HL-60 (cell line): ENCODE measurements around the gene SRP9.

Experiments used
- CTCF ChIP-seq: IDR thresholded peaks from one replicate; pipeline ENCODE4 v1.5.1; 2011; ENCODE audit warnings: low read length, control low read depth, inconsistent platforms; ENCODE audit not compliant: insufficient read depth
- GABPA ChIP-seq: IDR thresholded peaks from 2 replicates; pipeline ENCODE4 v1.6.1; 2012; ENCODE audit warnings: low read depth
- POLR2AphosphoS5 ChIP-seq: IDR thresholded peaks from 2 replicates; pipeline ENCODE4 v1.6.1; 2012; ENCODE audit warnings: low read depth
- REST ChIP-seq: IDR thresholded peaks from 2 replicates; pipeline ENCODE4 v1.6.1; 2012; ENCODE audit warnings: low read depth; ENCODE audit not compliant: insufficient replicate concordance
- SPI1 ChIP-seq: IDR thresholded peaks from 2 replicates; pipeline ENCODE4 v1.6.1; 2012; ENCODE audit warnings: low read depth, mild to moderate bottlenecking, borderline replicate concordance

- TF ChIP-seq CTCF (no peak), POLR2AphosphoS5 (no peak), REST (no peak), SPI1 (no peak), GABPA (no peak)
These were observed 45.2 kb downstream of the SRP9 start for GRCh38 chr1:225822655-225823403.
